GM12892 (cell line): Measurements from ENCODE around the gene LRRC8A.

Experiments
- POLR2A ChIP-seq: IDR thresholded peaks from 2 replicates; pipeline ENCODE4 v1.6.1; 2011; ENCODE audit warnings: low read depth, low read length, control low read depth
- POLR2AphosphoS5 ChIP-seq: IDR thresholded peaks from 2 replicates; pipeline ENCODE4 v1.6.1; 2011; ENCODE audit warnings: low read depth, low read length, control low read depth

DNA sequence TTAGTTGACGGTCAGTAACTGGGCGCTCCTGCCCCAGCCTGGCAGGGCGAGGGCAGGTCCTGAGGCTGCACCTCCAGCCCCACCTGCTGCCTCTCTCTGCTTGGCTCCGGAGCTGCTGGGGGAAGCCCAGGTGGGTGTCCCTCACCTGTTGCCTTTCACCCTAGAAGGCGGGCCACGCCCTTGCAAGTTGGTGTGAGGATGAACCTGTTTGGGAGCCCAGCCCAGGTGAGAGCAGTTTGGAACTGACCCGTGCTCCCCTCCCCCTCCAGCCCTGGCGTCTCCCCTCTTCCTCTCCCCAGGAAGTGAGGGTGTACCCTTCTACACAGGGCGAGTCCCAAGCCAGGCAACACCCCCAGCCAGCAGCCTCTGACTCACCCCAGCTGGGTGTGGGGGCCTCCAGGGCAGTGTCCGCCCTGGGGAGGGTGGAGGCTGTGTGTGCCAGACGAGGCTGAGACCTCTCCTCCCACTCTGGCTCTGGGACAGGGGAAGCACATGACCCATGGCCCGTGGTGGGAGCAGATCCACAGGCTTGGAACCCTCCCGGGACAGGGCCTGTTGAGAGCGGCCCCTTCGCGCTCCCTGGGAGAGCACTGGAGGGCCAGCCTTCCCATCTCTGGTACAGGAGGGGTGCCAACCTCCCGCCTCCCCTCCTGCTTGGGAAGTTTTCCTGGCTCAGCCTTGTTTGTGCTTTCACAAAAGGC, 10.4 kb downstream of the LRRC8A start:
- TF ChIP-seq POLR2A (no peak), POLR2AphosphoS5 (no peak)
